Sigmoid colon (tissue), 7 donors: ENCODE data around the gene KDR. TPM values are rescaled to one million over a fixed set of nuclear protein-coding genes. Genes with fewer than 3 reads are reported as not detected.

ENCODE experiments used
- DNase-seq: peaks from one replicate; pipeline ENCODE4 v3.0.0-alpha.2; 2019
- H3K27ac ChIP-seq, 4 donors: fragments of 200-600 bp; sonication (generic); one replicate each; pipeline ENCODE4 v1.5.1; 2016 to 2019; ENCODE audit warnings: mild to moderate bottlenecking in 1 of 4
- H3K27me3 ChIP-seq, 3 donors: fragments of 200-600 bp; sonication (generic); one replicate each; pipeline ENCODE4 v1.5.1; 2019; ENCODE audit warnings: mild to moderate bottlenecking in 1 of 3
- H3K36me3 ChIP-seq, 4 donors: fragments of 200-600 bp; sonication (generic); one replicate each; pipeline ENCODE4 v1.5.1; 2016 to 2019
- H3K4me1 ChIP-seq, 4 donors: fragments of 200-600 bp; sonication (generic); one replicate each; pipeline ENCODE4 v1.5.1; 2017 to 2019
- H3K4me3 ChIP-seq, 4 donors: fragments of 200-600 bp; sonication (generic); one replicate each; pipeline ENCODE4 v1.5.1; 2017 to 2019; ENCODE audit warnings: mild to moderate bottlenecking in 2 of 4, moderate library complexity in 1 of 4
- H3K9me3 ChIP-seq, 4 donors: fragments of 200-600 bp in 3 of 4; sonication (generic) in 3 of 4; one replicate each; pipeline versions ENCODE4 v1.5.1 to v1.6.1; 2013 to 2019
- EP300 ChIP-seq, 4 donors: sonication (generic); formaldehyde crosslinking; IDR thresholded peaks; one replicate each; pipeline ENCODE4 v1.6.1; 2017; ENCODE audit warnings: antibody characterized with exemption in 4 of 4
- POLR2A ChIP-seq, 2 donors: fragments of 450-650 bp; IDR thresholded peaks; one replicate each; pipeline ENCODE4 v1.6.1; 2016; ENCODE audit warnings: antibody characterized with exemption in 2 of 2, mild to moderate bottlenecking in 2 of 2, moderate library complexity in 2 of 2
- POLR2AphosphoS5 ChIP-seq, 4 donors: sonication (generic); formaldehyde crosslinking; IDR thresholded peaks; one replicate each; pipeline ENCODE4 v1.6.1; 2017; ENCODE audit warnings: antibody characterized with exemption in 4 of 4
- WGBS, 2 donors: extraction: QIAGEN DNeasy Blood & Tissue Kit; methylation state at CpG; one replicate each; pipeline ENCODE4 v1.1.7; 2013; 5-methylcytosine and 5-hydroxymethylcytosine counted together
- intact Hi-C: fragments of 100-400 bp; cut with DNase I; formaldehyde crosslinking; loops from one replicate; pipeline ENCODE4 v1.15.1; 2023
- polyA plus RNA-seq, 3 donors: library from polyadenylated mRNA; stranded (reverse); fragments of 200-250 nt; gene quantifications; one replicate each; pipeline ENCODE4 v1.2.3, GENCODE V29; 2013
- total RNA-seq, 4 donors: library from RNA; depleted of rRNA; stranded (reverse); fragments of >200 nt; gene quantifications; one replicate each; pipeline ENCODE4 v1.1.0, GENCODE V29; 2016
- TF ChIP-seq, protein P1 (sequence below), 4 experiments: fragments of 450-650 bp in 3 of 4; fragments of 200-600 bp in 1 of 4; IDR thresholded peaks; one replicate each; pipeline ENCODE4 v1.5.1; 2016 to 2019; ENCODE audit warnings: antibody characterized with exemption in 4 of 4, mild to moderate bottlenecking in 3 of 4, moderate library complexity in 2 of 4
- donor health status: healthy with polysubstance abuse.
- donor health status: Bipolar disorder and iron deficiency.
- donor health status: healthy.

The KDR gene
- total and polyA plus RNA-seq, 7 donors, result 0.69 to 14.2 (median 9.9) TPM

DNA sequence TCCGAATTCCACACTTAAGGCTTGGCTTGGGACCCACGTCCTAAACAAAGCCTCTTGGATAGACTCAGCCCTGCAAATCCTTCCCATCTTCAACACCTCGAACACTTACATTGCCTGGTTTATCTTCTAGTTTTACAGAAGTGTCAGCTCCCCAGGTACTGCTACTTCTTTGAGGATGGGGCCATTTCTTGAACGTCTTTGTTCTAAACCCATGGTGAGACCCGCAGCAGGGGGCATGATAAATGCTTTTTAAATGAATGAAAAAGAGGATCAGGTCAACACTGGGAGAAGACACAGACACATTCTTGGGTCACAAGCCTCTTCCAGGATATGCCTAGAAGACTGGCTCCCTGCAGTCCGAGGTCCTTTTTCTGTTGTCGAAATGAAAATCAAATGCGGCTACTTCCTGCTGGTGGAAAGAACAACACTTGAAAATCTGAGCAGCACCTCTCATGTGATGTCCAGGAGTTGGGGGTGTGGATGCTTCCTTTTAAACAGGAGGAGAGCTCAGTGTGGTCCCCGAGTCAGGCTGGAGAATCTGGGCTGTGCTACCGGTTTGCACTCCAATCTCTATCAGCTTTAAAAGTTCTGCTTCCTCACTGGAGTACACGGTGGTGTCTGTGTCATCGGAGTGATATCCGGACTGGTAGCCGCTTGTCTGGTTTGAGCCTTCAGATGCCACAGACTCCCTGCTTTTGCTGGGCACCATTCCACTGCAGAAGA is 45.8 kb downstream of the KDR start:
- WGBS, 2 donors, result 73 to 76% methylated on average over 14 of the region's 14 CpGs
- no peaks in the 10 kb centered on the region for H3K9me3 ChIP-seq
- TF ChIP-seq POLR2AphosphoS5 (IDR thresholded peaks at IDR 0.05), result no peak
- TF ChIP-seq POLR2A (IDR thresholded peaks at IDR 0.05), result no peak
- TF ChIP-seq, protein P1, sequence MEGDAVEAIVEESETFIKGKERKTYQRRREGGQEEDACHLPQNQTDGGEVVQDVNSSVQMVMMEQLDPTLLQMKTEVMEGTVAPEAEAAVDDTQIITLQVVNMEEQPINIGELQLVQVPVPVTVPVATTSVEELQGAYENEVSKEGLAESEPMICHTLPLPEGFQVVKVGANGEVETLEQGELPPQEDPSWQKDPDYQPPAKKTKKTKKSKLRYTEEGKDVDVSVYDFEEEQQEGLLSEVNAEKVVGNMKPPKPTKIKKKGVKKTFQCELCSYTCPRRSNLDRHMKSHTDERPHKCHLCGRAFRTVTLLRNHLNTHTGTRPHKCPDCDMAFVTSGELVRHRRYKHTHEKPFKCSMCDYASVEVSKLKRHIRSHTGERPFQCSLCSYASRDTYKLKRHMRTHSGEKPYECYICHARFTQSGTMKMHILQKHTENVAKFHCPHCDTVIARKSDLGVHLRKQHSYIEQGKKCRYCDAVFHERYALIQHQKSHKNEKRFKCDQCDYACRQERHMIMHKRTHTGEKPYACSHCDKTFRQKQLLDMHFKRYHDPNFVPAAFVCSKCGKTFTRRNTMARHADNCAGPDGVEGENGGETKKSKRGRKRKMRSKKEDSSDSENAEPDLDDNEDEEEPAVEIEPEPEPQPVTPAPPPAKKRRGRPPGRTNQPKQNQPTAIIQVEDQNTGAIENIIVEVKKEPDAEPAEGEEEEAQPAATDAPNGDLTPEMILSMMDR (IDR thresholded peaks at IDR 0.05), result no peak
- TF ChIP-seq EP300 (IDR thresholded peaks at IDR 0.05), result no peak
- no peaks in the 10 kb centered on the region for H3K4me1 ChIP-seq
- H3K4me3 ChIP-seq, result no peak overlapping the region
- no peak for DNase-seq
- intact Hi-C loops, result no loop called here
- H3K27ac ChIP-seq, result peak overlapping the region in 1 of 4 donors; percentile 56
- H3K27me3 ChIP-seq, result no peaks in the 10 kb centered on the region
- no peaks in the 10 kb centered on the region for H3K36me3 ChIP-seq

DNA sequence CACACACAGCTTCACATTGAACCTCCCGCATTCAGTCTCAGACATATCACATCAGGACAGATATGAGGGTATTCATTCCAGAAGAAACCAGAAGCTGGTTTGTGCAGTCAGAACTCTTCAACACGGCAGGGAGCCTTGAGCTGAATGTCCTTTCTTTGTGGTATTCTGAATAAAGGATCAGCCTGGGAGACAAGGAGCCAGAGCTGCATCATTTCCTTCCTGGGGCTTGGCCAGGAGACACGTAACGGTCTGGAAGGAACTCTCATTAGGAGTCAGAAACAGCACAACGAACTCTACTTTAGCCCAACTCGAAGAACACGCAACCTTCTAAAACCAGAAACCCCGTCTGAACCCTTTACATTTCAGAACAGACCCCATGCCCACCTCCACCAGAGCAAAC is 46.4 kb downstream of the KDR start:
- WGBS, 2 donors, result 68 to 82% methylated on average over 8 of the region's 8 CpGs
- intact Hi-C loops, result no loop called here
- Histone ChIP-seq H3K9me3 (no peaks in the 10 kb centered on the region), H3K4me1 (no peaks in the 10 kb centered on the region), H3K36me3 (no peaks in the 10 kb centered on the region), H3K4me3 (no peak overlapping the region), H3K27ac (peak overlapping the region in 1 of 4 donors; percentile 56), H3K27me3 (no peaks in the 10 kb centered on the region)
- no peak for DNase-seq
- TF ChIP-seq POLR2A (IDR thresholded peaks at IDR 0.05) (no peak), POLR2AphosphoS5 (IDR thresholded peaks at IDR 0.05) (no peak), EP300 (IDR thresholded peaks at IDR 0.05) (no peak)
- TF ChIP-seq, protein P1 (IDR thresholded peaks at IDR 0.05), result no peak

DNA sequence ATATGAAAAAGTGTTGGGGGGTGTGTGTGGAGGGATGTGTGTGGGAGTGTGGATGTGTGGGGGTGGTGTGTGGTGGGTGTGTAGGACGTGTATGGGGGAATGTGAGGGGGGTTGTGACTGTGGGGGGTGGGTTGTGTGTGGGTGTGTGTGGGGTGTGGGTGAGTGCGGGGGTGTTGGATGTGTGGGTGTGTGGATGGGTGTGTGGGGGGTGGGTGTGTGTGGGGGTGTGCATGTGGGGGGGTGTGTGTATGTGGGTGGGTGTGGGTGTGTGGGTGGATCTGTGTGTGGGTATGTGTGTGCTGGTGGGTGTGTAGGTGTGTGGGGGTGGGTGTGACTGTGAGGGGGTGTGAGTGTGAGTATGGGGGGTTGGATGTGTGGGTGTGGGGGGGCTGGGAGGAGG is 47.8 kb downstream of the KDR start:
- intact Hi-C loops, result no loop called here
- no peak overlapping the region for H3K4me3 ChIP-seq
- H3K27me3 ChIP-seq, result no peaks in the 10 kb centered on the region
- WGBS, 2 donors, result 63 to 81% methylated on average over 2 of the region's 2 CpGs
- H3K4me1 ChIP-seq, result no peaks in the 10 kb centered on the region
- TF ChIP-seq POLR2A (IDR thresholded peaks at IDR 0.05) (no peak), EP300 (IDR thresholded peaks at IDR 0.05) (no peak), POLR2AphosphoS5 (IDR thresholded peaks at IDR 0.05) (no peak)
- TF ChIP-seq, protein P1 (IDR thresholded peaks at IDR 0.05), result no peak
- DNase-seq, result no peak
- no peaks in the 10 kb centered on the region for H3K9me3 ChIP-seq
- no peak overlapping the region for H3K27ac ChIP-seq
- H3K36me3 ChIP-seq, result no peaks in the 10 kb centered on the region

DNA sequence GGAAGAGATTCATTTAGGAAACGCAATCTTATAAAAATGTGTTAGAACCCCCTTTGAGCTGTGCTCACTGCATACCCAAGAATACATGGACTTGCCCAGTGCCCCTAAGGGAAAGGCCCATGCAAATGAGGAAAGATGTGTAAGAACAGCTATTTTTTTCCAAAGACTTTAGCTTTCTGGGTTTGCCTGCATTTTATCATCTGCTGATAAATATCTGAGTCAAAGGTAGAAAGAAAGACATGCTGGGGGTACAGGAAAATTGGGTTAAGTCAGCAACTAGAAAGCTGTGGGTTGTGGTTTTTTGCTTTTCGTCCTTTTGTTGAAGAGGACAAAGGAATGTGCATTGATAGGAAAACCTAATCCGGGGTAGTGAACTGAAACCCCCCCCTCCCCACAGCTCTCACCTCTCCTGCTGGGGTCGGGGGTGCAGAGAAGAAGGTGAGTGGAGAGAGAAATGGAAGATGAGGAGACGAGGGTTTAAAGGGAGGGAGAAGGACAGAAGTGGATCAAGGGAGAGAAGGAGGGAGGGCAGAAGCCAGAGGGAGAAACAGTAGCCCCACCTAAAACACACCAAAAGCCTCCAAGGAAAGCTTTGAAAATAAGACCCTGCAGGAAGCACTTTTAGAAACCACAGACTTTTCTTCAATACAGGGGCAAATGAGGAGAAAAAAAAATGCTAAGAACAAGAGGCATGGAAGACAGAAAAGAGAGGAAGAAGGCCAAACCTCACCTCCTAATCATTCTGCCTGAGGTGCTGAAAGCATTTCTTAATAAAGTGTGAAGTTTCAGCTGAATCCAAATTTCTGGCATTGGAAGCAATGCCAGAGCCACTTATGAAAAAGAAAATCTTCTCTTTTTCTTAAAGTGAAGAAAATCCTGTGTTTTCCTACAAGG is 49.3 kb downstream of the KDR start:
- no peak for DNase-seq
- no peaks in the 10 kb centered on the region for H3K9me3 ChIP-seq
- intact Hi-C loops, result no loop called here
- H3K36me3 ChIP-seq, result no peaks in the 10 kb centered on the region
- 44 to 47% methylated on average over 5 of the region's 5 CpGs for WGBS, 2 donors
- H3K27ac ChIP-seq, result no peak overlapping the region
- H3K27me3 ChIP-seq, result no peaks in the 10 kb centered on the region
- TF ChIP-seq POLR2AphosphoS5 (IDR thresholded peaks at IDR 0.05), result no peak
- TF ChIP-seq, protein P1 (IDR thresholded peaks at IDR 0.05), result no peak
- TF ChIP-seq EP300 (IDR thresholded peaks at IDR 0.05), result no peak
- no peak for TF ChIP-seq POLR2A (IDR thresholded peaks at IDR 0.05)
- H3K4me1 ChIP-seq, result no peaks in the 10 kb centered on the region
- H3K4me3 ChIP-seq, result no peak overlapping the region
